Heart left ventricle (tissue), 16 donors: ENCODE results near the gene ADAM19. TPM values are rescaled to one million over a fixed set of nuclear protein-coding genes. Genes with fewer than 3 reads are reported as not detected.

Experiments used
- ATAC-seq, 4 donors: fragments of 200-7000 bp; cut with Tn5 transposase; one replicate each; pipeline ENCODE4 v1.9.1; 2020 to 2022; ENCODE audit warnings: moderate library complexity in 4 of 4, mild to moderate bottlenecking in 3 of 4, moderate number of reproducible peaks in 1 of 4
- DNase-seq, 5 donors: peaks; one replicate each; pipeline ENCODE4 v3.0.0-alpha.2; 2020
- H3K27ac ChIP-seq, 12 donors: fragments of 200-600 bp; sonication (generic) in 4 of 12; one replicate each; pipeline versions ENCODE4 v1.5.0 to v1.8.0; 2016 to 2022; ENCODE audit warnings: mild to moderate bottlenecking in 2 of 12
- H3K27me3 ChIP-seq, 9 donors: fragments of 200-600 bp; sonication (generic) in 2 of 9; one replicate each; pipeline versions ENCODE4 v1.5.1 to v1.8.0; 2016 to 2022; ENCODE audit warnings: mild to moderate bottlenecking in 3 of 9
- H3K36me3 ChIP-seq, 9 donors: fragments of 200-600 bp; sonication (generic) in 2 of 9; one replicate each; pipeline versions ENCODE4 v1.5.0 to v1.8.0; 2018 to 2022; ENCODE audit warnings: mild to moderate bottlenecking in 2 of 9
- H3K4me1 ChIP-seq, 12 donors: fragments of 200-600 bp; sonication (generic) in 4 of 12; one replicate each; pipeline versions ENCODE4 v1.5.0 to v1.8.0; 2016 to 2022; ENCODE audit warnings: mild to moderate bottlenecking in 3 of 12
- H3K4me3 ChIP-seq, 12 donors: fragments of 200-600 bp; sonication (generic) in 4 of 12; one replicate each; pipeline versions ENCODE4 v1.5.0 to v1.8.0; 2017 to 2022; ENCODE audit warnings: mild to moderate bottlenecking in 9 of 12, moderate library complexity in 4 of 12
- H3K9me3 ChIP-seq, 12 donors: fragments of 200-600 bp; sonication (generic) in 4 of 12; one replicate each; pipeline versions ENCODE4 v1.5.0 to v1.8.0; 2016 to 2022; ENCODE audit warnings: mild to moderate bottlenecking in 1 of 12
- CTCF ChIP-seq, 12 donors: fragments of 200-600 bp; sonication (generic) in 4 of 12; IDR thresholded peaks; one replicate each; pipeline versions ENCODE4 v1.5.0 to v1.8.0; 2018 to 2022; ENCODE audit warnings: antibody characterized with exemption in 12 of 12, mild to moderate bottlenecking in 5 of 12
- POLR2A ChIP-seq, 2 donors: fragments of 450-650 bp; IDR thresholded peaks; one replicate each; pipeline ENCODE4 v1.6.1; 2017; ENCODE audit warnings: antibody characterized with exemption in 2 of 2, mild to moderate bottlenecking in 2 of 2, moderate library complexity in 2 of 2
- WGBS, 4 donors: extraction: QIAGEN DNeasy Blood & Tissue Kit in 2 of 4; methylation state at CpG; one replicate each; pipeline versions ENCODE4 v1.1.5 to v1.1.7; 2013 to 2018; 5-methylcytosine and 5-hydroxymethylcytosine counted together
- intact Hi-C, 10 donors: fragments of 100-400 bp; cut with DNase I; formaldehyde crosslinking; loops; one replicate each; pipeline versions ENCODE4 v1.11.1 to v1.14.2; 2022
- polyA plus RNA-seq, 2 donors: library from polyadenylated mRNA; stranded (reverse); fragments of 200-250 nt; gene quantifications; one replicate each; pipeline ENCODE4 v1.2.3, GENCODE V29; 2013
- total RNA-seq, 9 donors: library from RNA; depleted of rRNA in 2 of 9; stranded (reverse); fragments of >200 nt in 2 of 9; fragmentation: NEBNext Ultra II Directional in 3 of 9; extraction: Animal tissue kit (Norgen Biotek cat#: 25700) in 3 of 9; gene quantifications; one replicate each; pipeline versions ENCODE4 v1.1.0 to v1.2.4, GENCODE V29; 2016 to 2023
- donor health status: ischemic (EF 13 %, LVEDD 7.1; RV severe dilation, severe dysfunction).
- donor health status: healthy with polysubstance abuse.
- donor health status: DM: no; HTN: yes; CAD: no.
- donor health status: DM: no; HTN: no; CAD: no.
- donor health status: ischemic (EF 25% LVEDD 6.9; RV normal size, moderate dysfunction).
- donor health status: ischemic (EF 25% LVEDD 5.7; RV mildly dilated, moderate dysfunction).
- donor health status: healthy.
- donor health status: DM: yes; HTN: yes; CAD: no.
- donor health status: ischemic (EF 35%, LVEDD 5.7; RV mildly dilated, moderate dysfunction).
- donor health status: nonischemic (EF 11% LVEDD 7.7; RV severe dilation, severe dysfunction).
- donor health status: DM: yes; HTN: yes; CAD: no.
- donor health status: PGD.
- donor health status: ischemic (EF 29% LVEDD 5.4; RV normal size, mild dysfunction).
- donor health status: nonischemic (EF 23%, LVEDD 6.1; RV moderate dilation, normal function).

ADAM19 gene
- total and polyA plus RNA-seq, 11 donors, result 6.5 to 47.6 (median 19.0) TPM

GRCh38 chr5:157509093-157509492, 66.5 kb downstream of the ADAM19 start:
- 94 to 98% (median 95%) methylated on average over 9 of the region's 9 CpGs for WGBS, 4 donors
- peaks cover 0 to 46% (median 32%) of the 10 kb centered on the region in 12 donors for H3K4me1 ChIP-seq
- no peak for DNase-seq

GRCh38 chr5:157506981-157507780, 68.4 kb downstream of the ADAM19 start:
- Histone ChIP-seq H3K4me1 (peaks cover 0 to 52% (median 25%) of the 10 kb centered on the region in 12 donors), H3K9me3 (no peaks in the 10 kb centered on the region), H3K4me3 (no peak overlapping the region), H3K27me3 (no peaks in the 10 kb centered on the region), H3K27ac (peak overlapping the region in 1 of 12 donors; percentile 29), H3K36me3 (peaks cover 0 to 84% (median 41%) of the 10 kb centered on the region in 9 donors)
- ATAC-seq (peak in 2 of 4 donors; percentile 19 to 43), DNase-seq (peak in 1 of 5 donors; percentile 54)
- whole genome bisulfite sequencing, 4 donors, result 43 to 54% (median 52%) methylated on average over 14 of the region's 14 CpGs
- TF ChIP-seq POLR2A (IDR thresholded peaks at IDR 0.05) (no peak), CTCF (IDR thresholded peaks at IDR 0.05) (no peak)
- intact Hi-C loops, result loop anchor here in 2 of 10 donors (5.0 to 10.0 kb wide), 2 partner anchors 70 to 208 kb away; partner anchors contain the start of gene ADAM19 (in 1 of the 2)

More at GRCh38 chr5:157509093-157509492, 66.5 kb downstream of the ADAM19 start:
- H3K27me3 ChIP-seq, result no peaks in the 10 kb centered on the region
- H3K27ac ChIP-seq, result peak overlapping the region in 1 of 12 donors; percentile 80
- no peak for ATAC-seq
- intact Hi-C loops, result loop anchor here in 2 of 10 donors (5.0 to 10.0 kb wide), 2 partner anchors 68 to 206 kb away; partner anchors contain the start of gene ADAM19 (in 1 of the 2)
- no peak overlapping the region for H3K4me3 ChIP-seq
- TF ChIP-seq POLR2A (IDR thresholded peaks at IDR 0.05), result no peak
- no peak for TF ChIP-seq CTCF (IDR thresholded peaks at IDR 0.05)
- H3K9me3 ChIP-seq, result no peaks in the 10 kb centered on the region
- H3K36me3 ChIP-seq, result peaks cover 0 to 81% (median 48%) of the 10 kb centered on the region in 9 donors

- TF ChIP-seq CTCF (IDR thresholded peaks at IDR 0.05), result no peak
- TF ChIP-seq POLR2A (IDR thresholded peaks at IDR 0.05), result no peak
- no peak for DNase-seq
- peaks cover 0 to 46% (median 15%) of the 10 kb centered on the region in 12 donors for H3K4me1 ChIP-seq
- H3K4me3 ChIP-seq, result no peak overlapping the region
- 79 to 81% (median 80%) methylated on average over 3 of the region's 3 CpGs for WGBS, 4 donors
- no peak for ATAC-seq
- intact Hi-C loops, result loop anchor here in 2 of 10 donors (5.0 to 10.0 kb wide), 2 partner anchors 71 to 209 kb away; partner anchors contain the start of gene ADAM19 (in 1 of the 2)
- peaks cover 0 to 95% (median 49%) of the 10 kb centered on the region in 9 donors for H3K36me3 ChIP-seq
- no peaks in the 10 kb centered on the region for H3K27me3 ChIP-seq
- H3K27ac ChIP-seq, result no peak overlapping the region
- H3K9me3 ChIP-seq, result no peaks in the 10 kb centered on the region
Observed at GRCh38 chr5:157506066-157506590, 69.4 kb downstream of the ADAM19 start.

GRCh38 chr5:157505496-157505895, 70.1 kb downstream of the ADAM19 start:
- no peaks in the 10 kb centered on the region for H3K27me3 ChIP-seq
- peaks cover 0 to 40% (median 10%) of the 10 kb centered on the region in 12 donors for H3K4me1 ChIP-seq
- H3K36me3 ChIP-seq, result peaks cover 0 to 97% (median 55%) of the 10 kb centered on the region in 9 donors
- no peak overlapping the region for H3K4me3 ChIP-seq
- H3K27ac ChIP-seq, result no peak overlapping the region
- no peaks in the 10 kb centered on the region for H3K9me3 ChIP-seq
- ATAC-seq, result no peak
- WGBS, 4 donors, result 97 to 100% (median 98%) methylated on average over 4 to 6 of the region's 6 CpGs
- TF ChIP-seq POLR2A (IDR thresholded peaks at IDR 0.05) (no peak), CTCF (IDR thresholded peaks at IDR 0.05) (no peak)
- no peak for DNase-seq
- intact Hi-C loops, result loop anchor here in 2 of 10 donors (5.0 to 10.0 kb wide), 2 partner anchors 72 to 209 kb away; partner anchors contain the start of gene ADAM19 (in 1 of the 2)
